HUES64 (cell line): ENCODE results near the gene DLG2.
"Not testable (repeated sequence)": the region's sequence is repeated elsewhere in the genome, so short reads cannot be mapped to it uniquely, and the experiment has no call there.

Source experiments
- H3K27ac ChIP-seq: 2 replicates; pipeline ENCODE4 v1.7.0; 2013; ENCODE audit warnings: low read depth, low read length, inconsistent platforms
- H3K27me3 ChIP-seq: 2 replicates; pipeline ENCODE4 v1.6.1; 2013; ENCODE audit warnings: mild to moderate bottlenecking, low read length; ENCODE audit not compliant: insufficient read depth
- H3K36me3 ChIP-seq: 2 replicates; pipeline ENCODE4 v1.6.1; 2013; ENCODE audit warnings: mild to moderate bottlenecking, low read length; ENCODE audit not compliant: insufficient read depth
- H3K4me1 ChIP-seq: 2 replicates; pipeline ENCODE4 v1.6.1; 2013; ENCODE audit warnings: mild to moderate bottlenecking, low read length, moderate library complexity; ENCODE audit not compliant: insufficient read depth
- H3K4me3 ChIP-seq: 2 replicates; pipeline ENCODE4 v1.5.1; 2013; ENCODE audit warnings: mild to moderate bottlenecking, low read length, moderate library complexity
- H3K9ac ChIP-seq: 2 replicates; pipeline ENCODE4 v1.6.1; 2013; ENCODE audit warnings: mild to moderate bottlenecking, low read depth, low read length
- H3K9me3 ChIP-seq: 2 replicates; pipeline ENCODE4 v1.6.1; 2013; ENCODE audit warnings: low read depth, low read length; ENCODE audit not compliant: insufficient read depth
- WGBS: fragments of 150-250, 120-280 bp; methylation state at CpG from one replicate; pipeline ENCODE4 v1.1.7; 2013; ENCODE audit warnings: missing lambda C conversion rate; 5-methylcytosine and 5-hydroxymethylcytosine counted together

The DLG2 gene

DNA sequence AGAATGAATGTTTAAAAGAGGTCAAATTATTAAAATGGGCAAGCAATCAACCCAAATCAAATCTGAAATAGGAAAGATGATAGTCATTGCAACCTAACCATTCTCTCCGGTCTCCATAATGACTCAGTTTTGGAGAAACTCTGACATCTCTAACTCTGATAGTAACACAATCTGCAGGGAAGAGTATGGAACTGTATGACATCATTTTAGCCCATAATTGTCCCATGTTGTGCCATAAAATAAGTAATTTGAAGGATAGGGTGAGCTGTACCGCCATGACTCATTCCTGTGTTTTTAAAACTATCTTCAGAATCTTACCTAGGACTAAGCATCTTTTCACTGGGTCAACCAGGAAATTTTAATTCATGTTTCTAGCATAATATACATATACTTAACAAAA is 350.8 kb downstream of the DLG2 start:
- no peak overlapping the region for H3K27ac ChIP-seq
- peaks cover 9% of the 10 kb centered on the region; the same call in 1 of the 2 replicates for H3K4me1 ChIP-seq
- H3K27me3 ChIP-seq, result no peaks in the 10 kb centered on the region
- no peak overlapping the region for H3K4me3 ChIP-seq
- H3K9me3 ChIP-seq, result peaks cover 6% of the 10 kb centered on the region
- H3K36me3 ChIP-seq, result no peaks in the 10 kb centered on the region
- no peak overlapping the region for H3K9ac ChIP-seq
- 96% methylated on average over 2 of the region's 2 CpGs for WGBS

- H3K4me3 ChIP-seq, H3K9me3 ChIP-seq, H3K4me1 ChIP-seq, H3K27ac ChIP-seq, H3K36me3 ChIP-seq, H3K9ac ChIP-seq, H3K27me3 ChIP-seq: not testable (repeated sequence)
- WGBS, result 97% methylated on average over 2 of the region's 2 CpGs
Observed at GRCh38 chr11:85270315-85270714, 356.8 kb downstream of the DLG2 start.

DNA sequence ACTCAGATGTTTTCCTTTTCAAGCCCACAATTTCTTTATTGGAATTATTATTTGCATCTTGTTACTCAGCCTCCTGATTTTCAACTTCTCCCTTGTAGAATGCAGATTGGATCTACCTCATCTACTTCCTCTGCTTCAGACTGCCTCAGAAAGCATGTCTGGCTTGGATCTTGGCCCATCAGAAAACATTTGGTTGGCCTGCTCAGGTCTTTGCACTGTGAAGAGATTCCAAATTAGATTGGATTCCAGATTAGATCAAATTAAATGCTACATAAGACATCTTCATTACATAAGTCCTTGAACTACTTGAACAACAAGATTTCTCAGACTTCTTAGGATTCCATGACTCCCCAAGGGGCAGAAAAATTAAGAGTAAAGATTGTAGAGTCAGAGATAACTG is 358.0 kb downstream of the DLG2 start:
- Histone ChIP-seq H3K36me3 (no peaks in the 10 kb centered on the region), H3K9me3 (peaks cover 4% of the 10 kb centered on the region), H3K4me3 (no peak overlapping the region), H3K27me3 (no peaks in the 10 kb centered on the region), H3K4me1 (no peaks in the 10 kb centered on the region), H3K27ac (no peak overlapping the region), H3K9ac (no peak overlapping the region)

GRCh38 chr11:85266646-85267045 is 360.5 kb downstream of the DLG2 start:
- H3K9ac ChIP-seq, result no peak overlapping the region
- H3K27ac ChIP-seq, result no peak overlapping the region
- H3K9me3 ChIP-seq, result no peaks in the 10 kb centered on the region
- H3K4me3 ChIP-seq, result no peak overlapping the region
- H3K4me1 ChIP-seq, result no peaks in the 10 kb centered on the region
- no peaks in the 10 kb centered on the region for H3K36me3 ChIP-seq
- H3K27me3 ChIP-seq, result no peaks in the 10 kb centered on the region
- WGBS, result 88% methylated on average over 1 of the region's 1 CpG

DNA sequence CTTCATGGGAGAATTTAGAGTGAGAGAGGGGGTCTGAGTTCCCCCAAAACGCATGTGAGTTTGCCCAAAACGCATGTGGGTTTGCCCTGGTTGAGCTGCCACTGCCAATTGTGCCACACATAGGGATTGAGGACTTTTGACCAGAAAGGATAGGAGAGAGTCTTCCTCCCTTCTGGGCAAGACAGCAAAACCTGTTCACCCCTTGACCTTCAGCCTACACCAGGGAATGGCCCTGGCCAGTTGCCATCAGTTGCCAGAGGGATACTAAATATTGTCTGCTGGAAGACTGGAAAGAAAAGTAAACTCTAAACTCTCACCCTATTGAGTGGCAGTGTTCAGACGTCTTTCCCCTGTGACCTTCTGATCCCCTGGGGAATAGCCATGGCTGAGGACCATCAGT is 363.8 kb downstream of the DLG2 start:
- 92% methylated on average over 3 of the region's 3 CpGs for WGBS
- no peak overlapping the region for H3K4me3 ChIP-seq
- H3K4me1 ChIP-seq, result peaks cover 3% of the 10 kb centered on the region; the same call in 1 of the 2 replicates
- H3K9me3 ChIP-seq, result no peaks in the 10 kb centered on the region
- no peak overlapping the region for H3K9ac ChIP-seq
- H3K36me3 ChIP-seq, result no peaks in the 10 kb centered on the region
- no peaks in the 10 kb centered on the region for H3K27me3 ChIP-seq
- H3K27ac ChIP-seq, result no peak overlapping the region

- Histone ChIP-seq H3K9me3 (peaks cover 15% of the 10 kb centered on the region; the same call in 1 of the 2 replicates), H3K4me1 (peaks cover 4% of the 10 kb centered on the region; the same call in 1 of the 2 replicates), H3K9ac (no peak overlapping the region), H3K36me3 (no peaks in the 10 kb centered on the region), H3K27ac (no peak overlapping the region), H3K4me3 (no peak overlapping the region), H3K27me3 (no peaks in the 10 kb centered on the region)
Observed at GRCh38 chr11:85257837-85258236, 369.3 kb downstream of the DLG2 start.

DNA sequence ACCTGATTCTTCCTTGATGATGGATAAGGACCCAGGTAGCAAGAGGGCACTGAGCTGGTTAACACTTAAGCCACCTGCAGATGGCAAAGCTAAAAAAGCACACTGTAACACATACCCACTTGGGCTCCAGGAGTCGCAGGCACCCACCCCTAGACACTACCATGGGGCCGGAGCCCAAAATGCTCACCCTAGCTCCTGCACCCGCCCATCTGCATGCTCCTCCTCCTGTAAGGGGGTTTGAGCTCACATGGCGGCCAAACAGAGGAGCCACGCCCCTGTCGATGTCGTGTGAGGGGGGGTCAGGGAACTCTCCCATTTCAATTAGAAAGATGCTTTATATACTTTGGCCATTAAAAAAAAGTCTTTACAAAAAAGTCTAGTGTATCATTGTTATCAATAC is 370.7 kb downstream of the DLG2 start:
- peaks cover 4% of the 10 kb centered on the region; the same call in 1 of the 2 replicates for H3K4me1 ChIP-seq
- H3K9ac ChIP-seq, result no peak overlapping the region
- no peak overlapping the region for H3K27ac ChIP-seq
- no peaks in the 10 kb centered on the region for H3K27me3 ChIP-seq
- 90% methylated on average over 4 of the region's 7 CpGs for WGBS
- no peak overlapping the region for H3K4me3 ChIP-seq
- H3K36me3 ChIP-seq, result no peaks in the 10 kb centered on the region
- peaks cover 15% of the 10 kb centered on the region; the same call in 1 of the 2 replicates for H3K9me3 ChIP-seq

DNA sequence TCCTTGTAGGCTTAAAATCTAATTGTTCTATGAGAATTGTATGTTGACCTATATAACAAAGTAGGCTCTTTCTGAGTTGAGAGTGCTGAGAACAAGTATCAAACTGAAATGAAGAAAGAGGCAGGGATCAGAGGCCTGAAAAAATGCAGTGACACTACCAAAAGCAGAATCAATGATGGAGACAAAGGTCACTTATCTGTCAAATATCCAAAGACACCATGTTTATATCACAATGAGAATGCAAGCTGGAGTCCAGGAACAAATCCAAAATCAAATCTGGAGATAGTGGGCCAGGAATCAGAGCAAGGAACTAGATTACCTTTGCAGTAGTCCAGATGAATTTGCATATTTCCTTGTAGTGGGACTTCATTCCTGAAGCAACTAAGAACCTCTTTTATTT is 377.7 kb downstream of the DLG2 start:
- Histone ChIP-seq H3K4me3 (no peak overlapping the region), H3K4me1 (no peaks in the 10 kb centered on the region), H3K9ac (no peak overlapping the region), H3K36me3 (no peaks in the 10 kb centered on the region), H3K27me3 (no peaks in the 10 kb centered on the region), H3K27ac (no peak overlapping the region), H3K9me3 (peaks cover 13% of the 10 kb centered on the region; the same call in 1 of the 2 replicates)

- Histone ChIP-seq H3K27ac (no peak overlapping the region), H3K9ac (no peak overlapping the region), H3K27me3 (no peaks in the 10 kb centered on the region), H3K4me1 (no peaks in the 10 kb centered on the region), H3K36me3 (no peaks in the 10 kb centered on the region), H3K4me3 (no peak overlapping the region), H3K9me3 (no peaks in the 10 kb centered on the region)
- WGBS, result 96% methylated on average over 3 of the region's 3 CpGs
Observed at GRCh38 chr11:85247797-85248196, 379.3 kb downstream of the DLG2 start.

- Histone ChIP-seq H3K36me3 (no peaks in the 10 kb centered on the region), H3K4me3 (no peak overlapping the region), H3K27me3 (no peaks in the 10 kb centered on the region), H3K9me3 (no peaks in the 10 kb centered on the region), H3K27ac (no peak overlapping the region), H3K4me1 (peaks cover 9% of the 10 kb centered on the region; the same call in 1 of the 2 replicates), H3K9ac (no peak overlapping the region)
- 100% methylated on average over 1 of the region's 1 CpG for WGBS
Observed at GRCh38 chr11:85238906-85239305, 388.2 kb downstream of the DLG2 start.

GRCh38 chr11:85238038-85238437 is 389.1 kb downstream of the DLG2 start:
- WGBS, result 90% methylated on average over 2 of the region's 2 CpGs
- H3K27me3 ChIP-seq, H3K9ac ChIP-seq, H3K9me3 ChIP-seq, H3K4me3 ChIP-seq, H3K27ac ChIP-seq, H3K36me3 ChIP-seq, H3K4me1 ChIP-seq: not testable (repeated sequence)

DNA sequence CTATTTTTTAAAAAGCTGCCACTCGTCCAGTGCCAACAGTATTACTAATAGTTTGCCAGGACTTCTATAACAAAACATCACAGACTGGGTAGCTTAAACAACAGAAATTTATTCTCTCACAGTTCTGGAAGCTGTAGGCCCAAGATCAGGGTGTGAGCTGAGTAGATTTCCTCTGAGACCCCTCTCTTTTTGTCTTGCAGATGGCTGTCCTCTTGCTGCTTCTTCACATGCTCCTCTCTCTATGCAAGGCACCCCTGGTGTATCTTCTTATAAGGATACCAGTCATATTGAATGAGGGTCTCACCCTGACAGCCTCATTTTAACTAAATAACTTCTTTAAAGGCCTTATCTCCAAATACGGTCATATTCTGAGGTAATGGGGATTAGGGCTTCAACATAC is 390.9 kb downstream of the DLG2 start:
- no peaks in the 10 kb centered on the region for H3K9me3 ChIP-seq
- H3K4me1 ChIP-seq, result peaks cover 9% of the 10 kb centered on the region; the same call in 1 of the 2 replicates
- no peak overlapping the region for H3K27ac ChIP-seq
- no peaks in the 10 kb centered on the region for H3K36me3 ChIP-seq
- no peak overlapping the region for H3K9ac ChIP-seq
- no peak overlapping the region for H3K4me3 ChIP-seq
- whole genome bisulfite sequencing, result 84% methylated on average over 2 of the region's 2 CpGs
- H3K27me3 ChIP-seq, result no peaks in the 10 kb centered on the region
